GM19463 (cell line): ENCODE data around the gene LMAN1L.

Experiments used
- ATAC-seq: cut with Tn5 transposase; IDR thresholded peaks from one replicate; pipeline ENCODE4 v1.9.1; 2021; ENCODE audit warnings: mild to moderate bottlenecking, moderate library complexity; ENCODE audit not compliant: unreplicated experiment

The LMAN1L gene

GRCh38 chr15:74793135-74794028 lies 19.3 kb upstream of the LMAN1L start:
- no peak for ATAC-seq

- no peak for ATAC-seq
These were observed 18.2 kb upstream of the LMAN1L start for GRCh38 chr15:74794248-74794969.

GRCh38 chr15:74794970-74795349 lies 17.7 kb upstream of the LMAN1L start:
- ATAC-seq, result no peak

- ATAC-seq, result no peak
These were observed 16.5 kb upstream of the LMAN1L start for GRCh38 chr15:74795966-74796625.

GRCh38 chr15:74798388-74799254 lies 14.0 kb upstream of the LMAN1L start:
- ATAC-seq, result no peak

- ATAC-seq, result no peak
These were observed 13.3 kb upstream of the LMAN1L start for GRCh38 chr15:74799255-74799855.

GRCh38 chr15:74799856-74800558 lies 12.6 kb upstream of the LMAN1L start:
- peak; percentile 80 for ATAC-seq

GRCh38 chr15:74800559-74801094 lies 12.0 kb upstream of the LMAN1L start:
- no peak for ATAC-seq

GRCh38 chr15:74801311-74801997 lies 11.2 kb upstream of the LMAN1L start:
- no peak for ATAC-seq

GRCh38 chr15:74802290-74802689 lies 10.3 kb upstream of the LMAN1L start:
- no peak for ATAC-seq

- no peak for ATAC-seq
These were observed 9.7 kb upstream of the LMAN1L start for GRCh38 chr15:74802862-74803447.

- ATAC-seq, result no peak
These were observed 7.7 kb upstream of the LMAN1L start for GRCh38 chr15:74804935-74805334.

- no peak for ATAC-seq
These were observed 5.4 kb upstream of the LMAN1L start for GRCh38 chr15:74807282-74807681.

GRCh38 chr15:74808078-74808839 lies 4.4 kb upstream of the LMAN1L start:
- no peak for ATAC-seq

GRCh38 chr15:74808840-74809229 lies 3.8 kb upstream of the LMAN1L start:
- no peak for ATAC-seq

- no peak for ATAC-seq
These were observed 3.4 kb upstream of the LMAN1L start for GRCh38 chr15:74809242-74809641.

GRCh38 chr15:74809956-74810355 lies 2.7 kb upstream of the LMAN1L start:
- no peak for ATAC-seq
